Esophagus squamous epithelium (tissue), 4 donors: ENCODE measurements around the gene TEX48.

Experiments
- POLR2A ChIP-seq, 4 donors: fragments of 450-650 bp; IDR thresholded peaks; one replicate each; pipeline ENCODE4 v1.6.1; 2017; ENCODE audit warnings: antibody characterized with exemption in 4 of 4, mild to moderate bottlenecking in 4 of 4, moderate library complexity in 3 of 4
- TF ChIP-seq, protein P1 (sequence below), 6 experiments: fragments of 450-650 bp in 4 of 6; fragments of 200-600 bp in 2 of 6; sonication (generic) in 2 of 6; IDR thresholded peaks; one replicate each; pipeline ENCODE4 v1.5.1; 2016 to 2019; ENCODE audit warnings: antibody characterized with exemption in 6 of 6, mild to moderate bottlenecking in 4 of 6, moderate library complexity in 4 of 6

GRCh38 chr9:114621975-114622609 is 59.9 kb downstream of the TEX48 start:
- no peak for TF ChIP-seq POLR2A (IDR thresholded peaks at IDR 0.05)
- TF ChIP-seq, protein P1, sequence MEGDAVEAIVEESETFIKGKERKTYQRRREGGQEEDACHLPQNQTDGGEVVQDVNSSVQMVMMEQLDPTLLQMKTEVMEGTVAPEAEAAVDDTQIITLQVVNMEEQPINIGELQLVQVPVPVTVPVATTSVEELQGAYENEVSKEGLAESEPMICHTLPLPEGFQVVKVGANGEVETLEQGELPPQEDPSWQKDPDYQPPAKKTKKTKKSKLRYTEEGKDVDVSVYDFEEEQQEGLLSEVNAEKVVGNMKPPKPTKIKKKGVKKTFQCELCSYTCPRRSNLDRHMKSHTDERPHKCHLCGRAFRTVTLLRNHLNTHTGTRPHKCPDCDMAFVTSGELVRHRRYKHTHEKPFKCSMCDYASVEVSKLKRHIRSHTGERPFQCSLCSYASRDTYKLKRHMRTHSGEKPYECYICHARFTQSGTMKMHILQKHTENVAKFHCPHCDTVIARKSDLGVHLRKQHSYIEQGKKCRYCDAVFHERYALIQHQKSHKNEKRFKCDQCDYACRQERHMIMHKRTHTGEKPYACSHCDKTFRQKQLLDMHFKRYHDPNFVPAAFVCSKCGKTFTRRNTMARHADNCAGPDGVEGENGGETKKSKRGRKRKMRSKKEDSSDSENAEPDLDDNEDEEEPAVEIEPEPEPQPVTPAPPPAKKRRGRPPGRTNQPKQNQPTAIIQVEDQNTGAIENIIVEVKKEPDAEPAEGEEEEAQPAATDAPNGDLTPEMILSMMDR (IDR thresholded peaks at IDR 0.05), result no peak
